Cardiac muscle cell (in vitro differentiated cells and primary cell): ENCODE measurements around the gene CENPX. TPM values are rescaled to one million over a fixed set of nuclear protein-coding genes. Genes with fewer than 3 reads are reported as not detected.
A peak's percentile ranks its signal among the peaks of the same experiment; 100 is the strongest.

Experiments used
- DNase-seq, 2 donors: peaks; one replicate each; pipeline versions ENCODE4 v3.0.0 to v3.0.0-alpha.2; 2010 to 2017; ENCODE audit warnings: low read depth in 1 of 2, low spot score in 1 of 2
- H3K27ac ChIP-seq: fragments of 200-600 bp; sonication (generic); 2 replicates; pipeline ENCODE4 v1.5.1; 2016
- H3K27me3 ChIP-seq: fragments of 200-600 bp; sonication (generic); 2 replicates; pipeline ENCODE4 v1.6.0; 2016; ENCODE audit warnings: control low read depth
- H3K36me3 ChIP-seq: fragments of 200-600 bp; sonication (generic); 2 replicates; pipeline ENCODE4 v1.5.1; 2016; ENCODE audit warnings: control low read depth
- H3K4me1 ChIP-seq: fragments of 200-600 bp; sonication (generic); 2 replicates; pipeline ENCODE4 v1.8.1; 2017; ENCODE audit warnings: low read depth, mild to moderate bottlenecking, mixed run types
- H3K4me3 ChIP-seq: fragments of 200-600 bp; sonication (generic); 2 replicates; pipeline ENCODE4 v1.5.1; 2016; ENCODE audit warnings: mild to moderate bottlenecking
- H3K9me3 ChIP-seq: fragments of 200-600 bp; sonication (generic); 2 replicates; pipeline ENCODE4 v1.5.1; 2017; ENCODE audit warnings: low read depth, mild to moderate bottlenecking, control low read depth
- CTCF ChIP-seq: IDR thresholded peaks from 2 replicates; pipeline ENCODE4 v1.5.1; 2012; ENCODE audit warnings: low read depth, mild to moderate bottlenecking, low read length
- polyA plus RNA-seq: library from polyadenylated mRNA; unstranded; fragments of >200 nt; fragmentation: Nextera tagmentation; extraction: Ambion mirVana; gene quantifications from 2 replicates; pipeline ENCODE4 v1.2.1, GENCODE V29; 2016
- total RNA-seq: library from RNA; depleted of rRNA; stranded (reverse); fragments of >200 nt; gene quantifications from 2 replicates; pipeline ENCODE4 v1.2.3, GENCODE V29; 2016

The CENPX gene
- total and polyA plus RNA-seq, 2 experiments from 2014 or later = 82.9 to 129 TPM

- H3K27ac ChIP-seq = no peak overlapping the region
- DNase-seq = peak in 1 of 2 donors; percentile 96
- no peak overlapping the region for H3K4me3 ChIP-seq
- no peaks in the 10 kb centered on the region for H3K36me3 ChIP-seq
- no peak for TF ChIP-seq CTCF
- no peaks in the 10 kb centered on the region for H3K27me3 ChIP-seq
- H3K9me3 ChIP-seq = no peaks in the 10 kb centered on the region
- H3K4me1 ChIP-seq = no peaks in the 10 kb centered on the region
These were observed 19.0 kb downstream of the CENPX start for GRCh38 chr17:82003411-82004381.

GRCh38 chr17:82001571-82002056, 21.1 kb downstream of the CENPX start:
- H3K36me3 ChIP-seq = no peaks in the 10 kb centered on the region
- TF ChIP-seq CTCF = no peak
- H3K4me1 ChIP-seq = no peaks in the 10 kb centered on the region
- no peaks in the 10 kb centered on the region for H3K27me3 ChIP-seq
- no peaks in the 10 kb centered on the region for H3K9me3 ChIP-seq
- no peak overlapping the region for H3K4me3 ChIP-seq
- no peak for DNase-seq
- H3K27ac ChIP-seq = no peak overlapping the region

- DNase-seq = no peak
- no peak overlapping the region for H3K4me3 ChIP-seq
- no peaks in the 10 kb centered on the region for H3K36me3 ChIP-seq
- TF ChIP-seq CTCF = no peak
- no peaks in the 10 kb centered on the region for H3K9me3 ChIP-seq
- no peak overlapping the region for H3K27ac ChIP-seq
- no peaks in the 10 kb centered on the region for H3K27me3 ChIP-seq
- H3K4me1 ChIP-seq = no peaks in the 10 kb centered on the region
These were observed 21.7 kb downstream of the CENPX start for GRCh38 chr17:82000803-82001570.

GRCh38 chr17:81999976-82000802, 22.5 kb downstream of the CENPX start:
- DNase-seq = no peak
- Histone ChIP-seq H3K4me1 (no peaks in the 10 kb centered on the region), H3K27ac (no peak overlapping the region)

More at GRCh38 chr17:81999976-82000802, 22.5 kb downstream of the CENPX start:
- H3K36me3 ChIP-seq = no peaks in the 10 kb centered on the region
- H3K27me3 ChIP-seq = no peaks in the 10 kb centered on the region
- H3K4me3 ChIP-seq = no peak overlapping the region
- no peaks in the 10 kb centered on the region for H3K9me3 ChIP-seq
- no peak for TF ChIP-seq CTCF
